HCEC 1CT (cell line): ENCODE results near the gene SSR2.

Experiments used
- DNase-seq: peaks from one replicate; pipeline ENCODE4 v3.0.0-alpha.2; 2017

The SSR2 gene

GRCh38 chr1:155970531-155971167 lies 50.1 kb downstream of the SSR2 start:
- peak; percentile 93 for DNase-seq

GRCh38 chr1:155969377-155969791 lies 51.4 kb downstream of the SSR2 start:
- DNase-seq = no peak

GRCh38 chr1:155968670-155969069 lies 52.1 kb downstream of the SSR2 start:
- no peak for DNase-seq

- no peak for DNase-seq
These were observed 52.7 kb downstream of the SSR2 start for GRCh38 chr1:155968051-155968400.

- no peak for DNase-seq
These were observed 53.3 kb downstream of the SSR2 start for GRCh38 chr1:155967341-155968050.

- no peak for DNase-seq
These were observed 54.0 kb downstream of the SSR2 start for GRCh38 chr1:155966750-155967149.

GRCh38 chr1:155966135-155966534 lies 54.6 kb downstream of the SSR2 start:
- DNase-seq = no peak

GRCh38 chr1:155964193-155964592 lies 56.6 kb downstream of the SSR2 start:
- DNase-seq = no peak

GRCh38 chr1:155962599-155963211 lies 58.0 kb downstream of the SSR2 start:
- no peak for DNase-seq

GRCh38 chr1:155961937-155962336 lies 58.8 kb downstream of the SSR2 start:
- peak; percentile 97 for DNase-seq

GRCh38 chr1:155960081-155960745 lies 60.5 kb downstream of the SSR2 start:
- no peak for DNase-seq
